Central memory CD4-positive, alpha-beta T cell (primary cell): ENCODE measurements around the gene GJA4.
"Not testable (repeated sequence)": the region's sequence is repeated elsewhere in the genome, so short reads cannot be mapped to it uniquely, and the experiment has no call there.

Source experiments
- DNase-seq: peaks from one replicate; pipeline ENCODE4 v3.0.0; 2022

Gene GJA4

DNA sequence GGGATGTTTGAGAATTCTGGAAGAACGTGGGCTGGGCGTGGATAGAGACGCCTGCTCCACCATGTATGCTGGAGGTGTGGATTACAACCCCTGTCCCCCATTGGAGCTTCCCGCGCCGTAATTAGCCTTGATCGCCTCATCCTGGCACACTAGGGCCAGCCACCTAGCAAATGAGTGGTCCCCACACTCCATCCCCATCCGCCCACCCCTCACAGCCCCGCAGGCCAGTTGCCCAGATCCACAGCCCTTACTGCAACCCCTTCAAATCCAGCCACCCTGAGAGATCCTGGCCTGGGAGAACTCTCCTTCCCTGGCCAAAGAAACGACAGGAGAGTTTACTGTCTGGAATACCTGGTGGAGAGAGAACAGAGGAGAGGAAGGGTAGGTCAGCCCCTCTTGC lies 375 bp upstream of the GJA4 start:
- no peak for DNase-seq

DNA sequence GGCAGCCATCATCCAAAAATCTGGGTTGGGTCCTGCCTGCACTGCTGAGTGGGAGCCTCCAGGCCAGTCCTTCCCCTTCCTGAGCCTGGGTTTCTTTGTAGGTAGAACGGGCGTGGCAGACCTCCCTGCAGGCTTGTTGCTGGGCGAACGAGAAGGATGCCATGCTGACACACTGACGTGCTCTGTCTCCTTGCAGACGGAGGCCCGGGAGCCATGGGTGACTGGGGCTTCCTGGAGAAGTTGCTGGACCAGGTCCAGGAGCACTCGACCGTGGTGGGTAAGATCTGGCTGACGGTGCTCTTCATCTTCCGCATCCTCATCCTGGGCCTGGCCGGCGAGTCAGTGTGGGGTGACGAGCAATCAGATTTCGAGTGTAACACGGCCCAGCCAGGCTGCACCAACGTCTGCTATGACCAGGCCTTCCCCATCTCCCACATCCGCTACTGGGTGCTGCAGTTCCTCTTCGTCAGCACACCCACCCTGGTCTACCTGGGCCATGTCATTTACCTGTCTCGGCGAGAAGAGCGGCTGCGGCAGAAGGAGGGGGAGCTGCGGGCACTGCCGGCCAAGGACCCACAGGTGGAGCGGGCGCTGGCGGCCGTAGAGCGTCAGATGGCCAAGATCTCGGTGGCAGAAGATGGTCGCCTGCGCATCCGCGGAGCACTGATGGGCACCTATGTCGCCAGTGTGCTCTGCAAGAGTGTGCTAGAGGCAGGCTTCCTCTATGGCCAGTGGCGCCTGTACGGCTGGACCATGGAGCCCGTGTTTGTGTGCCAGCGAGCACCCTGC lies 1.4 kb downstream of the GJA4 start:
- no peak for DNase-seq

DNA sequence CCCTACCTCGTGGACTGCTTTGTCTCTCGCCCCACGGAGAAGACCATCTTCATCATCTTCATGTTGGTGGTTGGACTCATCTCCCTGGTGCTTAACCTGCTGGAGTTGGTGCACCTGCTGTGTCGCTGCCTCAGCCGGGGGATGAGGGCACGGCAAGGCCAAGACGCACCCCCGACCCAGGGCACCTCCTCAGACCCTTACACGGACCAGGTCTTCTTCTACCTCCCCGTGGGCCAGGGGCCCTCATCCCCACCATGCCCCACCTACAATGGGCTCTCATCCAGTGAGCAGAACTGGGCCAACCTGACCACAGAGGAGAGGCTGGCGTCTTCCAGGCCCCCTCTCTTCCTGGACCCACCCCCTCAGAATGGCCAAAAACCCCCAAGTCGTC lies 2.0 kb downstream of the GJA4 start:
- DNase-seq = no peak

DNA sequence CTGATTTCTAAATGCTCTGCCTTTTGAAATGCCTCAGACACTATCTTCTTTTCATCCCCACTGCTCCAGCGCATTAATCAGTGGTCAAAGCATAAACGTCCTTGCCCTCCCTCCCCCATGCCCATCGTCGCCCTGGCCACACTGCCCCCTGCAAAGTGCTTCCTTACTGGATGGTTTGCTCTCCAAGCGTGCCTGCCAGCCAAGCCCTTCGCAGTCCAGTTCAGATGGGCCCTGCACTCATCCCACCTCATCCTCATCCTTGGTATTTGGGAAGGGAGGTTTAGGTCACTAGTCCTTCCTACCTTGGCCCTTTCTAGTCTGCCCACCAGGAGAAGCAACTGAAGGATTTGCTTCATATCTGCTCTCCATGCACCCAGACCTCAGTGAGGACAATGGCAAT lies 3.1 kb downstream of the GJA4 start:
- DNase-seq = no peak

DNA sequence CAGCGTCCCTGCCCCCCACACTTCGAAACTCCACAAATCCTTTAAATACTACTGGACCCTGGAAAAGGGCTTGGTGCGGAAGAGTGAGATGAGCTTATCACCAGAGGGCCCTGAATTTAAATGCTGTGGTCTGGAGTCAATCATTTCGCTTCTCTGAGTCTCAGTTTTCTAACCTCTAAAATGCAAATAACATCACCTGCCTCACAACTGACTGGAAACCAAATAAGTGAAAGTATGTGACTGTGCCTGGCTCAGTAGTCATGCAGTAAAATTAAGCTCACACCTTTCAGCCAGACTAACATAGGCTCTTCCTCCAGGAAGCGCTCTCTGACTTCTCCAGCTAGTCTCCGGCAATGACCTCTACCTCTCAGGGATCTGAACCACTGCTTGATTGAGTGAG lies 4.2 kb downstream of the GJA4 start:
- no peak for DNase-seq

DNA sequence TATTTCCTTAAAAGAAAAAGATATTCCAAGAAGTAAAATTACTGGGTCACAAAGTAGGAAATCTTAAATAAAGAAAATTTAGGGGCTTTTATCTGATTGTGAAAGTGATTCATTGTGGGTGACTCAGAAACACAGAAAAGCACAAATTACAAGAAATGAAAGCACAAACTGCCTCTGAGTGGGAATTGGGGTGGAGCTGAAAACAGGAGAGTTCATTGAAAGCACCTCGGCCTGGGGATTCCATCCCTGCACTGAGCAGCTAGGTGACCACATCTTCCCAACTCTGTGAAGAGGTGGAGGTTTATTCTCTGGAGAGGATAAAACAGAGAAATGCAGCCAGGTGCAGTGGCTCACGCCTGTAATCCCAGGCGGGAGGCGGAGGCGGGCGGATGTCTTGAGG lies 7.4 kb downstream of the GJA4 start:
- DNase-seq = no peak

DNA sequence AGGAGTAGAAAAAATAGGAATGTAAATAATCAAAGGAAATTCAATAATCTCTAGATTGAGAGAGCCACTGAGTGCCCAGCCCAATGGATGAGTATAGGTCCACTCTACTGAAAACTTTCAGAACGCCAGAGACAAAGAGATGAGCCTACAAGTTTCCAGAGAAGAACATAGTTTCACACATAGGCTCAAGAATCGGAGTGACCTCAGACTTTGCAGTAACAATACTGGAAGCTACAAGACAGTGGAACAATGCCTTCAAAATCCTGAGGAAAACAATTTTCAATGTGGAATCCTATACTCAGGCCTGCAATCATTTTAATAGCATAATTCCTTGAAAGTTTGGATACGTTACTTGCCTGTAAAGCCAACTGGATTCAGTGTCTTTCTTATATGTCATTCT lies 11.0 kb downstream of the GJA4 start:
- no peak for DNase-seq

DNA sequence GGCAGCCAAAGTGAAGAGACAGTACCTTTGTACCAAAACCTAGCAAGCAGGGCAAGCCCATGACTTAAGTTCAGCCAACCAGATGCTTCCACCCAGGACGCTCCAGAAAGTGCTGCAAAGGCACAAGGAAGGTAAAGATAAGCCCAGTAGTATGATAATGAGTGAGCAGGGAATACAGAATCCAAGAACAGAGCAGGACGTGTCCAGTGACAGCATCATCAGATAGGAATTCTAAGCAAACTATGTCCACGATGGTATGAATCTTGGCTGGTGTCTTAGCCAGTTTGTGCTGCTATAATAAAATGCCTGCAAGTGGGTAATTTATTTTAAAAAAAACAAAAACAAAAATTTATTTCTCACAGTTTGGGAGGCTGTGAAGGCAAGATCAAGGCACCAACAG lies 13.6 kb downstream of the GJA4 start:
- DNase-seq = no peak

DNA sequence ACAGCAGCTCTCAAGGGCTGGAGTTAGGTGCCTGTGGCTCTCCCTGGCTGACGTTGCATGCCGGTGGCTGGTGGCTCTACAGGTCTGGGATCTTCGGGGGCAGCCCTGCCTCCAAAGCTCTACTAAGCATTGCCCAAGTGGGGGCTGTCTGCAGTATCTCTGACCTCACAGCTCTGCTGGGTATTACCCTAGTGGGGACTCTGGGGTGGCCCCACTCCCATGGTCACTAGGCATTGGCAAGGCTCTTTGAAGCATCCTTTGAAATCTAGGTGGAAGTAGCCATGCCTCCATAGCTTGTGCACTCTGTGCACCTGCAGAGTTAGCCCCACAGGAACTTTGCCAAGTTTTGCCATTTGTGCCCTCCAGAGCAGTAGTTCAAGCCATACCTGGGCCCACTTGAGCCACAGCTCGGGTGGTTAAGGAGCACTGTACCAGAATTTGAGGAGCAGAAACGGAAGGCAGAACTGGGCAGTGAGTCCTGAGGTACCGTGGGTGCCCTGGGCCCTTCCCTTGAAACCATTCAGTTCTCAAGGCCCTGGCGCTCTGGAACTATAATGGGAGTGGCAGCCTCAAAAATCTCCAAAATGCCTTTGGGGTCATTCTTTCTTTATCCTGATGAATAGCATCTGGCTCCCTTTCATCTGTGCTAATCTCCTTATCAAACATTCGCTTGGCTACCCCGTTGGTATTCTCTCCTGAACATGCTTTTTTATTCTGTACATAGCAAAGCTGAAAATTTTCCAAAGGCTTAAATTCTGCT lies 15.4 kb downstream of the GJA4 start:
- no peak for DNase-seq

DNA sequence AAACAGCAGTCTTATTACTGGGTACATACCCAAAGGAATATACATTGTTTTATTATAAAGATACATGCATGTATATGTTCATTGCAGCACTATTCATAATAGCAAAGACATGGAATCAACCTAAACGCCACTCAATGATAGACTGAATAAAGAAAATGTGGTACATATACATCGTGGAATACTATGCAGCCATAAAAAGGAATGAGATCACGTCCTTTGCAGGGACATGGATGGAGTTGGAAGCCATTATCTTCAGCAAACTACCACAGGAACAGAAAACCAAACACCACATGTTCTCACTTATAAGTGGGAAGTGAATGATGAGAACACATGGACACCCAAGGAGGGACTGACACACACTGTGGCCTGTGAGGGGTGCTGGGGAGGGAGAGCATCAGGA lies 18.0 kb downstream of the GJA4 start:
- DNase-seq = not testable (repeated sequence)

DNA sequence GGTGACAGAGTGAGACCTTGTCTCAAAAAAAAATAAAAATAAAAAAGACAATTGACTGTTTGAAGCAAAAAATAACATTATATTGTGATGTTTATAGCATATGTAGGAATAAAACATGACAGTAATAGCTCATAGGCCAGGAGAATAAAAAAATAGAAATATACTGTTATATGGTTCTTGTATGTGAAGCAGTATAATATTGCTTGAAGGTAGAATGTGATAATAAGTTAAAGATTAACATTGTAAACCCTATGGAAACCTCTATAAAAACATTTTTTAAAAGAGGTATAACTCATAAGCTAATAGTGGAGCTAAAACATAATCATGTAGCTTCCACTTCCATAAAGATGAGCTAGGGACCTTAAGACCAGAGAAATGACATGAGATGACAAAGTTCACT lies 23.5 kb downstream of the GJA4 start:
- no peak for DNase-seq

DNA sequence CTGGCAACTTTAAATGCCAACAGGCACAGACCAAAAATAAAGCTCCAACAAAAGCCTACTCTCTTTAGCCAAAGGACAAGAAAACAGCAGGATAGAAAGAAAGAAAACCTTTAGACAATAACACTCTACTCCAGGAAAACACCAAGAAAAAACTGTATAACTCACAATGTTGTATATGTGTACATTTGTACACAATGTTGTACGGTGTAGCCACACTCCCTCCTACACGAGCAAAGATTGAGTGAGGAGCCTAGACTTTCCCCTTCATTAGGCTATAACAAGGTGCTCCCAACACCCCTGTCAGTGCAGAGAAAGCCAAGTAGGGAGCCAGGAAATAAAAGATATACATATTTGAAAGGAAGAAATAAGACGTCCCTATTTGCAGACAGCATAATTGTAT lies 24.0 kb downstream of the GJA4 start:
- DNase-seq = no peak

DNA sequence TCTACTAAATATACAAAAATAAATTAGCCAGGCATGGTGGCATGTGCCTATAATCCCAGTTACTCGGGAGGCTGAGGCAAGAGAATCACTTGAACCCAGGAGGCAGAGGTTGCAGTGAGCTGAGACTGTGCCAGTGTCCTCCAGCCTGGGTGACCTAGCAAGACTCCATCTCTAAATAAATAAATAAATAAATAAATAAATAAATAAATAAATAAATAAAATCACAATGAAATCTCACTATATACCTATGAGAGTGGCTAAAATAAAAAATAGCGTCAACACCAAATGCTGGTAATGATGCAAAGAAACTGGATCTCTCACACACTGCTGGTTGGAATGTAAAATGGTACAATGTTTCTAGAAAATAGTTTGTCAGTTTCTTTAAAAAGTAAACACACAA lies 26.1 kb downstream of the GJA4 start:
- not testable (repeated sequence) for DNase-seq

DNA sequence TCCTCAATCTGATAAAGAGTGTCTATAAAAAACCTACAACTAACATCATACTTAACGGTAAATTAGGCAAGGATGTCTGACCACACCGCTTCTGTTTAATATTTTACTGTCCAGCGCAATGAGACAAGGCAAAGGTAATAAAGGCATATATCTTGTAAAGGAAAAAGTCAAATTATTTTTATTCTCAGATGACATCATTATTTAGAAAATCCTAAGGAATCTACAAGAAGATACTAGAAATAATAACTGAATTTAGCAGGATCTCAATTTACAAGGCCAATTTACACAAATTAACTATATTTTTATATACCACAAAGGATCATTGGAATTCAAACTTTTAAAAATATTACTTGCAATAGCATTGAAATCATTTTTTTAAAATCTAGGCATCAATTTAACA lies 29.4 kb downstream of the GJA4 start:
- no peak for DNase-seq

DNA sequence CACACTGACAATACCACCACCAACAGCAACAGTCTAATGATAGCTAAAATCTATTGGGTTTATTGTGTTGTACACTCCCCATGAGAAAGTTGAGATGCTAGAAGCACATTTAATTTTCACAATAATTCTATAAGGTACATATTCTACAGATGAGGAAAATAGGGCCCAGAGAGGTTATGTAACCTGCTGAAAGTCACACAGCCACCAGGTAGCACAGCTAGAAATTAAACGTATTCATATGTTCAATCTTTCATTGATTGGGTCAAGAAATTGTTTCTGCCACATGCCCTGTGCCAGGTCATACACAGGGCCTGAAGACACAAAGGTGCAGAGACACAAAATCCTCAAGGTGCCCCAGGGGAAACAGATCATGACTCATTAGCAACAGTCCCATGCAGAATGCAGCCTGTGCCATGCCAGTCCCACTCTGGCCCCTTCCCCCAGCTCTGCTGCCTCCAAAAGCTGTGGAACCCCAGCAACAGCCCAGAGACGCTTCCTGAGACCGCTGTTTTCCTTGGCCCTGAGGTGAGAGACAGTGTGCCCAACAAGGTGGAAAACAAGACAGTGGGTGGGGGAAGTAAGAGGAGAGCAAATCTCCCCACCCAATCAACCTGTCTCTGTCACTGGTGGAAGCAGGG lies 32.1 kb downstream of the GJA4 start:
- no peak for DNase-seq

DNA sequence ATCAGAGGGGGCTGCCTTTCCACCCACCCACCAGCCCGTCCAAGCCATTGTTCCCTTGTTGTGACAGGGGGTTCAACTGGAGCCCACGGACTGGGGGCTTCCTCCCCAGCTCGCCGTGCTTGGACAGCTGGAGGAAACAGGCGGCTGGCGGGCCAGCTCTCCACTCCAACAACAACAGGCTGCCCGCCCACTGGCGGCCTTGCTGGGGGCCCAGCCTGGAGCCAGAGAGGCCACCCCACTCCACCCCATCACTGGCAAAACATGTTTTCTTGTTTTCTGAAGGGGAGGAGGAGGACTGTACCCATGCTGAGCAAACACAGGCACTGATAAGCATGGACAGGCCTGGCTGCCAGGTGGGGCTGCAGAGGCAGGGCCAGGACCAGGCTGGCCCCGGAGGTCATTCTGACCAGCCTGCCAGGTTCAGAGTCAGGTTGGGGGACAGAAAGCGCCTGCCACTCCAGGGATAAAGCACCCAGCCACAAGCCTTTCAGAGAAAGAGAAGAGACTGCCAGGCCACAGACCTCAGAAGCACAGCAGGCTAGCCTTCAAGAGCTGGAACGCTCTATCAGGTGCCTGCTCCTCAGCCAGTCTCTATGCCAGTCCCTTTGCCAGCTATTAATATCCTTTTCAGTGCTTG lies 32.8 kb downstream of the GJA4 start:
- no peak for DNase-seq

DNA sequence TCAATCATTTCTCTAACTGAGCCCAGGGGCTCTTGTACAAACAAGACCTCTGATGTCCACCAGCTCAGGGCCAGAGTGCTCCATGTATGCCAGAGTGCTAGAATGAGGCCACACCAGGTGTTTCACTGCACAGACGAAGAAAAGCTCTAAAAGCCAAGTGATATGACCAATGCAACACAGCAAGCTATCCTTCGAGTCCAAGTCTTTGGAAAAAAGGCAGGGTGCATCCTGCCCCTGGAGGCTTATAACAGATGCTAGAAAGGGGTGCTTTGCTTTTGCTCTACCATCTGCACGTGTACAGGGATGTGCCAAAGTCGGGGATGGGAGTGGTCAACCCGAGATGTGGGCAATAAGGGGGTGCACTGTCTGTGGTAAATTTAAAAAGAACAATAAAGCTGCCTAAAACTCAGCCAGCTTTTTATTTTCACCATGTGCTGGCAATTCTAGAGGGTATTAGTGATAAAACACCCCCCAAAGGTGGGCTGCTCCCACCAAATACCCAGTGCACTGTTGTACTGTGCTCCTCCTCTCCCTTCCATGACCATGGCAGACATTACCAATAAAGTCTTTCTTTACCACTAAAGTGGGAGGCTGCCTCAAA lies 34.6 kb downstream of the GJA4 start:
- DNase-seq = no peak

DNA sequence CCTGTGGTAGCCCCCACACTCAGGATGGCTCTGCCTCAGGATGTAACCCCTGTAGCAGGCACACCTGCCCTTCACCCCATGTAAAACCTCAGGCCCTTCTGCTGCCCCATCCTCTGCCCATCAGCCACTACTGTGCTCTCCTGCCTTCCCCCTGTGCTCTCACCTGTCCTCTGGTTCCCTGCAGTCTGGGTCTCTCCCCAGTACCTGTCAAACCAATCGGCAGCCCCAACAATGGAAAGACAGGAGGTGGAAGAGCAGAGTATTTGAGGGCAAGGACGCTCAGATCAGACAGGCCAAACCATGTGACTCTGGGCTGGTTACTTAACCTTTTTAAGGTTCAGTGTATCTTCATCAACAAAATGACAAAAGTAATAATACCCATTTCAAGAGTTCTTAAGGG lies 35.8 kb downstream of the GJA4 start:
- no peak for DNase-seq

DNA sequence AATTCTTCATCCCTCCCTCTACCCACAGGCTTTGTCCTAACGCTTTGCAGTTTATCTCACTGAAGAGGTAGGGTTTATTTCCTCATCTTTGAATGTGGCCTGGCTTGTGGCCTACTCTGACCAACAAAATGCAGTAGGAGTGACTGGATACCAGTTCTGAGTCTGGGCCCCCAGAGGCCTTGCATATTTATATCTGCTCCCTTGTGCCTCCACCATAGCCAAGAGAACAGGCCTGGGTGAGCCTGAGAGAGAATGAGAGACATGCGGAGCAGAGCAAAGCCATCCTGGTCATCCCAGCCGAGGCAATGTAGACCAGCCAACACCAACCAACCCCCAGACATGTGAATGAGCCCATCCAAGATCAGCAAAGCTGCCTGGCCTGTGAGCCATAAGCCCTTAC lies 36.5 kb downstream of the GJA4 start:
- DNase-seq = no peak

DNA sequence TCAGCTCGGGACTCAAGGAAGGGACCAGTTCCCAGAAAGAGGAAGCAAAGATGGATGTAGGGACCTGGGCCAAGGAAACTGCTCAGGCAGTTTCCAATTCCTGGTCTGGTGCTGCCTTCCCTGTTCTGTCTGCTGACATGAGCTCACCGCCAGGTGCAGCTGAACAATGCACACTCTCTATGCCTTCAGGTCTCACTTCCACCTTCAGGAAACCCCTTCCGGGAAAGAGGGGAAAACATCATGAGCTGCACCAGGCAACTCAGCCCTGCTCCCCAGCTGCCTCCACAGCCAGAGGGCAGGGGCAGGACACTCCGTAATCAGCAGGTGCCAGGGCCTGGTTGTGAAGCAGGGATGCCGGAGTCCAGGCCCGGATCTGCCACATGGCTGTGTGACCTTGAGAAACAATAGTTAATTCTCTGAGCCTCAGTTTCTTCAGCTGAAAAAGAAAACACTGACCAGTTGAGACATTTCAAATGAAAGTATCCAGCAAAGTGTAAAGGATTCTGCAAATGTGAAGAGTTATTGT lies 39.0 kb downstream of the GJA4 start:
- DNase-seq = no peak

DNA sequence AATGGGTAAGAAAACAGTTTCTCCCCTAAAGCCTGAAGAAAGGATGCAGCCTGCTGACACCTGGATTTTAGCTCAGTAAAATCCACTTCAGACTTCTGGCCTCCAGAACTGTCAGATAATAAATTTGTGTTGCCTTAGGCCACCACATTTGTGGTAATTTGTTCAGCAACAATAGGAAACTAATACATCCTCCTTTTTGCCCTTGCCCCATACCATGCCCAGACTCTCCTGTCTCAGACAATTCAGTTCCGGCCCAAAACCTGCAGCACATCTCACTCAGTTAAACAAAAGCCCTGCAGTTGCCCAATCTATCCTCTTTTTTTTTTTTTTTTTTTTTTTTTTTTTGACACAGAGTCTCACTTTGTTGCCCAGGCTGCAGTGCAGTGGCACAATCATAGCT lies 40.9 kb downstream of the GJA4 start:
- no peak for DNase-seq

DNA sequence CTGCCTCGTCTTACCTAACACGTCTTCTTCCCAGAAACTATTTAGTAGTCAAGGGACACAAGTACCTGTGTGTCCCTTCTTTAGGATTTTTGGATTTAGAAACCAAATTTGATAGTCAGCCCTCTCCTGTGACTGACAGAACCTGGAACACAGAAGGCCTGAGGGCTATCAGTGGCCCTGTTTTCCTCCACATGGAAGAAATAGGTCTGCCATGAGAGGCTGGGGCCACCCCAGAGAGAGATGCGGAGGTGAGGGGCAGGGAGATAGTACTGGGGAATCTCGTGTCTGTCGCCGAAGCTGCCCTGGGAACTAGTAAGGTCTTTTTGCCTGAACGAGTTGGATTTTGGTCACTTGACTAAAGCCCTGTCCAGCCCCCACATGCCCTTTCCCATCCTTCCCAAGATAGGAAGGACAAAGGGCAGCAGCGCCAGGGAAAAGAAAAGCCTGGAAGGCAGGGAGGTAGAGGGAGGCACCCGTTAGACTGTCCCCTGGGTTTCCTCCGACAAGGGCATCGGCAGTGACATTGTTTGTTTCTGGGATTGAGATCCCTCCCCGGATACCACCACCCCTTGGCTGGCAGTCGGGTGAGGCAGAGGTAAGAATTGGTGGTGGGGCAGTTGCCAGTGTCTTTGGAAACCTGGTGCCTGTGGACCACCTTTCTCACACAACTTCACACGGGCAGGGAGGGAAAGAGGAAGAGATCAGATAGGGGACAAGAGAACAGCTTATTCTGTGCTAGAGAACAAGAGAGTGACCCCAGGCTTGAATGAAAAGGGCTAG lies 46.9 kb downstream of the GJA4 start:
- DNase-seq = no peak
